Stimulated activated CD4-positive, alpha-beta T cell treated with anti-CD3 and anti-CD28 coated beads, Interleukin-2, amount 100 ng/mL, for 24 hours (primary cell): ENCODE results near the gene CYP4F3.
A peak's percentile ranks its signal among the peaks of the same experiment; 100 is the strongest.
"Not testable (repeated sequence)": the region's sequence is repeated elsewhere in the genome, so short reads cannot be mapped to it uniquely, and the experiment has no call there.

Experiments
- DNase-seq, 2 donors: peaks; one replicate each; pipeline ENCODE4 v3.0.0-alpha.2; 2020

CYP4F3 gene

GRCh38 chr19:15640294-15640903 is at the start of gene CYP4F3:
Gene CYP4F3 (plus strand): TSS chr19:15640897. CDS start chr19:15641416, 519 bp downstream.
- peak in 1 of 2 donors; percentile 11 for DNase-seq

GRCh38 chr19:15591796-15592195 is 48.9 kb upstream of the CYP4F3 start:
- DNase-seq: no peak

- DNase-seq: not testable (repeated sequence)
Measured at GRCh38 chr19:15592506-15592905, 48.2 kb upstream of the CYP4F3 start.

- DNase-seq: not testable (repeated sequence)
Measured at GRCh38 chr19:15593766-15594165, 46.9 kb upstream of the CYP4F3 start.

DNA sequence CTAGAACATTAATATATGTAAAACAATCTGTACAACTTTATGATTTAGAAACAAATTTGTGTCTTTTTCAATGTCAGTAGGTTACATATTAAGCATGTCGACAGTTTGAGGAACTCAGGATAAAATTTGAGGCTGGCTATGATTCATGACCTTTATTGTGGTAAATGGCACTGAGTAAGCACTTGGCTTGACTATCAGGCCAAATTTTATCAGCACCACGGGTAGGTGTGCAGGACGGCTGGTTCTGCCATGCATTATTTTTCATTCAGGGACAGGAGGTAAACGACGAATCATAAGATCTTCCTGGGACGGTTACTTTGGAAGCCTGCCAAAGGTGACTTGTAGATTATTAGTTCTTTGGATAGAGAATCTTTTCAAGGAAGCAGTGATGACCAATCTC is 45.6 kb upstream of the CYP4F3 start:
- no peak for DNase-seq

DNA sequence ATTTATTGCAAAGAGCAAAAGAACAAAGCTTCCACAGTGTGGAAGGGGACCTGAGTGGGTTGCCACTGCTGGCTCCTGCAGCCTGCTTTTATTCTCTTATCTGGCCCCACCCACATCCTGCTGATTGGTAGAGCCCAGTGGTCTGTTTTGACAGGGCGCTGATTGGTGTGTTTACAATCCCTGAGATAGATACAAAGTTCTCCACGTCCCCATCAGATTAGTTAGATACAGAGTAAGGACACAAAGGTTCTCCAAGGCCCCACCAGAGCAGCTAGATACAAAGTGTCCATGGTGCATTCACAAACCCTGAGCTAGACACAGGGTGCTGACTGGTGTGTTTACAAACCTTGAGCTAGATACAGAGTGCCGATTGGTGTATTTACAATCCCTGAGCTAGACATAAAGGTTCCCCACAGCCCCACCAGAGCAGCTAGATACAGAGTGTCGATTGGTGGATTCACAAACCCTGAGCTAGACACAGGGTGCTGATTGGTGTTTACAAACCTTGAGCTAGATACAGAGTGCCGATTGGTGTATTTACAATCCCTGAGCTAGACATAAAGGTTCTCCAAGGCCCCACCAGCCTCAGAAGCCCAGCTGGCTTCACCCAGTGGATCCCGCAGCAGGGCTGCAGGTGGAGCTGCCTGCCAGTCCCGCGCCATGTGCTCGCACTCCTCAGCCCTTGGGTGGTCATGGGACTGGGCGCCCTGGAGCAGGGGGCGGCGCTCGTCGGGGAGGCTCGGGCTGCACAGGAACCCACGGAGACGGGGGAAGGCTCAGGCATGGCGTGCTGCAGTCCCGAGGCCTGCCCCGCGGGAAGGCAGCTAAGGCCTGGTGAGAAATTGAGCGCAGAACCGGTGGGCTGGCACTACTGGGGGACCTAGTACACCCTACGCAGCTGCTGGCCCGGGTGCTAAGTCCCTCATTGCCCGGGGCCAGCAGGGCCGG is 32.4 kb upstream of the CYP4F3 start:
- not testable (repeated sequence) for DNase-seq

DNA sequence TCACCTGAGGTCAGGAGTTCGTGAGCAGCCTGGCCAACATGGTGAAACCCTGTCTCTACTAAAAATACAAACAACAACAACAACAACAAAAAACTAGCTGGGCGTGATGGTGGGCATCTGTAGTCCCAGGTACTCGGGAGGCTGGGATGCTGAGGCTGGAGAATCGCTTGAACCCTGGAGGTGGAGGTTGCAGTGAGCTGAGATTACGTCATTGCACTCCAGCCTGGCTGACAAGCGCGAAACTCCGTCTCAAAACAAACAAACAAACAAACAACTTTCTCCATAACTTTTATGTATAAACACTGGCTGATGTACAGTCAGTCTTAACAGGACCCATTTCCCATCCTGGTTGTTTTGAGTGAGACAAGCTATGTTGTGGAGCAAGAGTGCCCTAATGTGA is 31.4 kb upstream of the CYP4F3 start:
- DNase-seq: no peak

DNA sequence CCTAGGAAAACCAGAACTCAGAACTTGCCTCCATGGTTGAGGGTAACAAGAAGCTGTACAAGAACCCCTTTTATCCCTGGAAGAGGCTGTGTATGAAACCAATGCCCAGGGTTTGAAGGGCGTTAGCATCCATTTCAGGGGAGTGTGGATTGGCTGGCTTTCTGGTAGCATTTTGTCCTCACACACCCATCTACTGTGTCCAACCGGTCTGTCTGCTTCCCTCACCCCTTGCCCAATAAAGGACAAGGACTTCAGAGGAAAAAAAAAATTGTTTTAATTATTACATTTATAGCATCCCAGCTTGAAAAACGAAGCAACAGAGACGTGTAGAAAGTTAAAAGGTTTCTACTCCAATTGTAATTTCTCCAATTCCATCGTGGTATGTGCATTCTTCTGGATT is 28.4 kb upstream of the CYP4F3 start:
- DNase-seq: no peak

GRCh38 chr19:15613338-15613737 is 27.4 kb upstream of the CYP4F3 start:
- DNase-seq: no peak

- no peak for DNase-seq
Measured at GRCh38 chr19:15614507-15615379, 26.0 kb upstream of the CYP4F3 start, which contains the start of gene CYP4F8. Gene CYP4F8 (plus strand): TSS chr19:15615218. CDS start chr19:15615617, 399 bp downstream.

DNA sequence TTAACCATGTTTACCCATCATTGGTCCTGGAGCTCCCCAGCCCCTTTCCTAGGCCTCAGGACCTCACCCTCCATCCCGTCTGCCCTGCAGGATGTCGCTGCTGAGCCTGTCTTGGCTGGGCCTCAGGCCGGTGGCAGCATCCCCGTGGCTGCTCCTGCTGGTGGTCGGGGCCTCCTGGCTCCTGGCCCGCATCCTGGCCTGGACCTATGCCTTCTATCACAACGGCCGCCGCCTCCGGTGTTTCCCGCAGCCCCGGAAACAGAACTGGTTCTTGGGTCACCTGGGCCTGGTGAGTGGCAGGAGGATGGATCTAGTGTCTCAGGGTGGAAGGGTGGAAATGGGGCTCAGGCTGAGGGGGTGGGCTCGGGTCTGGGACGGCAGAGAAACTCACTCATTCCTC is 25.2 kb upstream of the CYP4F3 start:
- no peak for DNase-seq

- DNase-seq: no peak
Measured at GRCh38 chr19:15616183-15616582, 24.5 kb upstream of the CYP4F3 start.

- DNase-seq: no peak
Measured at GRCh38 chr19:15616627-15617270, 23.9 kb upstream of the CYP4F3 start.

GRCh38 chr19:15618321-15618720 is 22.4 kb upstream of the CYP4F3 start:
- no peak for DNase-seq

- peak in 1 of 2 donors; percentile 11 for DNase-seq
Measured at GRCh38 chr19:15621801-15622200, 18.9 kb upstream of the CYP4F3 start.

- no peak for DNase-seq
Measured at GRCh38 chr19:15622991-15623390, 17.7 kb upstream of the CYP4F3 start.

- peak in 1 of 2 donors; percentile 17 for DNase-seq
Measured at GRCh38 chr19:15623711-15624318, 16.9 kb upstream of the CYP4F3 start.

GRCh38 chr19:15628236-15629002 is 12.3 kb upstream of the CYP4F3 start:
- DNase-seq: no peak

DNA sequence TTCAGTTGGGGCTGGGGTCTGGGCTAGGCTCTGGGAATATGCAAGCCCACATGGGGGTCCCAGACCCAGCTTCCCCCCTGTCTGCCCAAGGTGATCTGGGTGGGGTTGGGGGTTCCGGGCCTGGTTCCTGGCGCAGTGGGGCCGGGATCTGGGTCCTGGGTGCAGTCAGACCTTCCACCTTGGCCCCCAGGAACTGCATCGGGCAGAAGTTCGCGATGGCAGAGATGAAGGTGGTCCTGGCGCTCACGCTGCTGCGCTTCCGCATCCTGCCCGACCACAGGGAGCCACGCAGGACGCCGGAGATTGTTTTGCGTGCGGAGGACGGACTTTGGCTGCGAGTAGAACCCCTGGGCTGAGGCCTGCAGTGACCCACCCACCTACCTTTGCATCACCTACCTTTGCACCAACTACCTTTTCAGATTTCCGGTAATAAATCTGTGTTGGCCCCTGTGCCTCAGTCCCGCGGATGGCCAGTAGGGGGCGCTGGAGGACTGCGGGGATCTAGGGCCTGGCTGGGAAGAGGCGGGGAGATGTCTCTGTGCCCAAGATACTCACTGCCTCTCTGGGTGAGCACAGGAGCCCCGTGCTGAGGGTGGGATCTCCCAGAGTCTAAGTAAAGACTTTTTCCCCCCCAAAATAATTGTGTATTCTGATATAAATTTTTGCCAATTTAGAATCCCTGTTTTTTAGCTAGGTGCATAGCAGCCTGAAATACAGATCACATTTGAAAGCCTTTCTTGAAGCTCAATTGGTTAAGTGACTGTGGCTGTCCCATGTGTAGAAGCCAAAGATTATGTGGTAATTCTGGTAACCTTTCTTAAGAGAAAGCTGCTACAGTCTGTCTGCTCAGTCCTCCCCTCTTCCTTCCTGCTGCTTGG is 11.5 kb upstream of the CYP4F3 start:
- DNase-seq: peak; percentile 93 to 95

DNA sequence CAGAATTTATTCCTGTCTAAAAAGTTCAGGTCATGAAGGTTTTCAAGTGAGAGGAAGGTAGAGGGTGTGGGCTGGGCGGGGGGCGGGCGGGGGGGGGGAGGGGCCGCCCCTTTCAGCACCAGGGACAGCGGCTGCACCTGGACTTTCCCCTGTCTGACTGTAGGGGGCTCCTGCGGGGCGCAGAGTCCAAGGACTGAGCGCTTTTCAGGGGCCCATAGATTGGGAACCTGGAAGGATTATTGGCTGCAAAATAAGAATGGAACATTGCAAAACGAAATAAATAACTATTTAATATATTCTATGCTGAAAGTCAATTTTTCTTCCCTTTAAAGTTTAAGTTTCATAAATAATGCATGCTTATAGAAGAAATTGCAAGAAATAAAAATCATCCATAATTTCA is 8.9 kb upstream of the CYP4F3 start:
- peak in 1 of 2 donors; percentile 9 for DNase-seq
